ENCODE measurements around the gene HEY2. TPM values are rescaled to one million over a fixed set of nuclear protein-coding genes. Genes with fewer than 3 reads are reported as not detected.

Gene HEY2
- total RNA-seq, 1 donor from 2014 or later: 9.6 TPM

- DNase-seq (ENCODE audit: low spot score in 2 of 2, unreplicated experiment in 2 of 2): no peak
- H3K4me1 Mint-ChIP-seq: peaks cover 7% of the 10 kb centered on the region
- TF ChIP-seq, protein P1, sequence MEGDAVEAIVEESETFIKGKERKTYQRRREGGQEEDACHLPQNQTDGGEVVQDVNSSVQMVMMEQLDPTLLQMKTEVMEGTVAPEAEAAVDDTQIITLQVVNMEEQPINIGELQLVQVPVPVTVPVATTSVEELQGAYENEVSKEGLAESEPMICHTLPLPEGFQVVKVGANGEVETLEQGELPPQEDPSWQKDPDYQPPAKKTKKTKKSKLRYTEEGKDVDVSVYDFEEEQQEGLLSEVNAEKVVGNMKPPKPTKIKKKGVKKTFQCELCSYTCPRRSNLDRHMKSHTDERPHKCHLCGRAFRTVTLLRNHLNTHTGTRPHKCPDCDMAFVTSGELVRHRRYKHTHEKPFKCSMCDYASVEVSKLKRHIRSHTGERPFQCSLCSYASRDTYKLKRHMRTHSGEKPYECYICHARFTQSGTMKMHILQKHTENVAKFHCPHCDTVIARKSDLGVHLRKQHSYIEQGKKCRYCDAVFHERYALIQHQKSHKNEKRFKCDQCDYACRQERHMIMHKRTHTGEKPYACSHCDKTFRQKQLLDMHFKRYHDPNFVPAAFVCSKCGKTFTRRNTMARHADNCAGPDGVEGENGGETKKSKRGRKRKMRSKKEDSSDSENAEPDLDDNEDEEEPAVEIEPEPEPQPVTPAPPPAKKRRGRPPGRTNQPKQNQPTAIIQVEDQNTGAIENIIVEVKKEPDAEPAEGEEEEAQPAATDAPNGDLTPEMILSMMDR (IDR thresholded peaks at IDR 0.05; ENCODE audit: unreplicated experiment): no peak
- no peak overlapping the region for H3K4me3 Mint-ChIP-seq
- peaks cover 6% of the 10 kb centered on the region for H3K27me3 Mint-ChIP-seq (ENCODE audit: low read depth)
- H3K36me3 Mint-ChIP-seq: no peaks in the 10 kb centered on the region
- H3K9me3 Mint-ChIP-seq: no peaks in the 10 kb centered on the region
- H3K27ac Mint-ChIP-seq: no peak overlapping the region
These were observed 11.2 kb upstream of the HEY2 start for GRCh38 chr6:125738276-125738675.

DNA sequence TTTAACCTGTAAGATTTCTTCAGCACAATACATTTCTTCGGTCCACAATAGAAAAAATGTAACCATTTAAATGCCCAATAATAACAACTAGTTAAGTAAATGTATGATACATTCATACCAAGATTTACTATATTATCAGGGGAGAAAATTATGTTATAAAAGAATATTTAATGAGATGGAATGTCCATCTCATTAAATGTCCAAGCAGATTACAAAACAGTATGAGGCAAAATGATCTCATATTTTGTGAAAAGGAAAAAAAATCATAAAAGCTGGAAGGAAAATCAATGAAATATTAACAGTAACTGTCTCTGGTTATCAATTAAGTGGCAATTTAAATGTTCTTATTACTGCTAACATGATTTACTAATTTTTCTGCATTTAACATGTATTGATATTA is 10.1 kb upstream of the HEY2 start:
- Mint-ChIP-seq H3K27me3 (ENCODE audit: low read depth) (peaks cover 13% of the 10 kb centered on the region), H3K4me3 (no peak overlapping the region)
- TF ChIP-seq, protein P1 (IDR thresholded peaks at IDR 0.05; ENCODE audit: unreplicated experiment): no peak

DNA sequence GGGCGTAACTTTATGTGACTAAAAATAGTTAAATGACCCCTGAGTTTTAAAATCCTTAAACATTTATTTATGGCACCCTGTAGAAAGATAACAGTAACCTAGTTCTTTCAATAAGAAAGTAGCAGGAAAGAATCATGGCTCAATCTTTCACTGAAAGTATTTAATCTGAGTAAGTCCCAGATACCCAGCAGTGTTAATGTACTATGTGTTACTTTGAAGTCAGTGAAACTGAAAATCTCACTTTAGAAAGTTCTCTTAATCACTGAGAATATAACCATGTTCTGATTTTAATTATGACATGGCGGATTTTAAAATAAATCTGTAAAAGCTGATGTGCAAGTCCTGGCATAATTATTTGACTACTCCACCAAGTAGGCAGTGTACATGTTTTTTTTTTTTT is 8.1 kb upstream of the HEY2 start:
- Mint-ChIP-seq H3K4me3 (no peak overlapping the region), H3K9me3 (no peaks in the 10 kb centered on the region), H3K27ac (no peak overlapping the region), H3K27me3 (ENCODE audit: low read depth) (peaks cover 31% of the 10 kb centered on the region), H3K36me3 (no peaks in the 10 kb centered on the region), H3K4me1 (peaks cover 14% of the 10 kb centered on the region)
- DNase-seq (ENCODE audit: low spot score in 2 of 2, unreplicated experiment in 2 of 2): no peak
- TF ChIP-seq, protein P1 (IDR thresholded peaks at IDR 0.05; ENCODE audit: unreplicated experiment): no peak

More for the DNA sequence above, 10.1 kb upstream of the HEY2 start:
- H3K4me1 Mint-ChIP-seq: peaks cover 7% of the 10 kb centered on the region
- no peak overlapping the region for H3K27ac Mint-ChIP-seq
- no peaks in the 10 kb centered on the region for H3K36me3 Mint-ChIP-seq
- DNase-seq (ENCODE audit: low spot score in 2 of 2, unreplicated experiment in 2 of 2): no peak
- H3K9me3 Mint-ChIP-seq: no peaks in the 10 kb centered on the region

- Mint-ChIP-seq H3K27me3 (ENCODE audit: low read depth) (peaks cover 38% of the 10 kb centered on the region), H3K4me3 (no peak overlapping the region)
- DNase-seq (ENCODE audit: low spot score in 2 of 2, unreplicated experiment in 2 of 2): no peak
These were observed 7.4 kb upstream of the HEY2 start for GRCh38 chr6:125742024-125742423.

GRCh38 chr6:125742464-125743120 is 6.8 kb upstream of the HEY2 start:
- Mint-ChIP-seq H3K36me3 (no peaks in the 10 kb centered on the region), H3K27me3 (ENCODE audit: low read depth) (peaks cover 44% of the 10 kb centered on the region), H3K27ac (no peak overlapping the region), H3K4me1 (peaks cover 25% of the 10 kb centered on the region), H3K4me3 (no peak overlapping the region), H3K9me3 (no peaks in the 10 kb centered on the region)
- TF ChIP-seq, protein P1 (IDR thresholded peaks at IDR 0.05; ENCODE audit: unreplicated experiment): no peak
- DNase-seq (ENCODE audit: low spot score in 2 of 2, unreplicated experiment in 2 of 2): no peak

More at GRCh38 chr6:125742024-125742423, 7.4 kb upstream of the HEY2 start:
- TF ChIP-seq, protein P1 (IDR thresholded peaks at IDR 0.05; ENCODE audit: unreplicated experiment): no peak
- H3K9me3 Mint-ChIP-seq: no peaks in the 10 kb centered on the region
- H3K36me3 Mint-ChIP-seq: no peaks in the 10 kb centered on the region
- H3K27ac Mint-ChIP-seq: no peak overlapping the region
- peaks cover 20% of the 10 kb centered on the region for H3K4me1 Mint-ChIP-seq
